ENCODE measurements around the gene TJP2. TPM values are rescaled to one million over a fixed set of nuclear protein-coding genes. Genes with fewer than 3 reads are reported as not detected.

TJP2 gene
- total RNA-seq, 4 donors from 2014 or later: 114 to 221 (median 156) TPM

- no peak for ATAC-seq (ENCODE audit: low FRiP score)
- no peak for TF ChIP-seq CTCF (IDR thresholded peaks at IDR 0.05)
- no peak for DNase-seq (ENCODE audit: low spot score)
These were observed 145.4 kb downstream of the TJP2 start for GRCh38 chr9:69319324-69320025.

GRCh38 chr9:69322256-69322655 is 148.2 kb downstream of the TJP2 start:
- TF ChIP-seq CTCF (IDR thresholded peaks at IDR 0.05): no peak
- no peak for ATAC-seq (ENCODE audit: low FRiP score)
- no peak for DNase-seq (ENCODE audit: low spot score)

GRCh38 chr9:69323861-69324260 is 149.8 kb downstream of the TJP2 start:
- no peak for DNase-seq (ENCODE audit: low spot score)
- TF ChIP-seq CTCF (IDR thresholded peaks at IDR 0.05): no peak
- ATAC-seq (ENCODE audit: low FRiP score): no peak

Other genes with a start within 250 kb of the TJP2 start
- not detected for gene PRKACG, start 160.2 kb upstream of the TJP2 start, total RNA-seq
- 1 to 10 TPM; 4.0 to 7.2 (median 5.5) TPM for gene FXN, start 138.5 kb upstream of the TJP2 start, total RNA-seq
- gene ENTREP1, start 150.9 kb downstream of the TJP2 start, total RNA-seq: 1 to 10 TPM; 1.9 to 8.0 (median 2.6) TPM

Data from omental fat pad (tissue), 4 donors.